GM23338 (cell line): ENCODE measurements around the gene GJC1. TPM values are rescaled to one million over a fixed set of nuclear protein-coding genes. Genes with fewer than 3 reads are reported as not detected.

Source experiments
- ATAC-seq: fragments of 200-7000 bp; cut with Tn5 transposase; 3 replicates; pipeline ENCODE4 v1.9.1; 2020
- DNase-seq: peaks from one replicate; pipeline ENCODE4 v3.0.0-alpha.2; 2015; ENCODE audit warnings: low spot score
- H2AFZ ChIP-seq: fragments of 200-600 bp; sonication (generic); 2 replicates; pipeline ENCODE4 v1.8.0; 2016; ENCODE audit warnings: antibody characterized with exemption, mild to moderate bottlenecking, moderate library complexity
- H3F3A ChIP-seq: fragments of 200-600 bp; sonication (generic); replicated peaks from 2 replicates; pipeline ENCODE4 v1.8.0; 2017; ENCODE audit warnings: antibody characterized with exemption, mixed run types, low read depth
- H3K27ac ChIP-seq: fragments of 200-600 bp; sonication (generic); 2 replicates; pipeline ENCODE4 v1.6.1; 2016; ENCODE audit warnings: low read depth
- H3K27me3 ChIP-seq: fragments of 200-600 bp; sonication (generic); 2 replicates; pipeline ENCODE4 v1.8.0; 2016; ENCODE audit warnings: mild to moderate bottlenecking, mixed run types, moderate library complexity; ENCODE audit not compliant: insufficient read depth
- H3K36me3 ChIP-seq: fragments of 200-600 bp; sonication (generic); 2 replicates; pipeline ENCODE4 v1.8.0; 2016; ENCODE audit warnings: mild to moderate bottlenecking; ENCODE audit not compliant: insufficient read depth
- H3K4me1 ChIP-seq: fragments of 200-600 bp; sonication (generic); 2 replicates; pipeline ENCODE4 v1.8.0; 2016; ENCODE audit warnings: mild to moderate bottlenecking, moderate library complexity; ENCODE audit not compliant: insufficient read depth
- H3K4me2 ChIP-seq: fragments of 200-600 bp; sonication (generic); 2 replicates; pipeline ENCODE4 v1.7.1; 2017; ENCODE audit warnings: mixed run types
- H3K4me3 ChIP-seq: fragments of 200-600 bp; sonication (generic); 2 replicates; pipeline ENCODE4 v1.6.1; 2016; ENCODE audit warnings: mixed run types
- H3K79me2 ChIP-seq: fragments of 200-600 bp; sonication (generic); replicated peaks from 2 replicates; pipeline ENCODE4 v1.8.0; 2017; ENCODE audit warnings: mild to moderate bottlenecking; ENCODE audit not compliant: insufficient read depth
- H3K9me2 ChIP-seq: fragments of 200-600 bp; sonication (generic); 2 replicates; pipeline ENCODE4 v1.8.0; 2017; ENCODE audit not compliant: insufficient read depth
- H4K20me1 ChIP-seq: fragments of 200-600 bp; sonication (generic); replicated peaks from 2 replicates; pipeline ENCODE4 v1.8.0; 2017; ENCODE audit warnings: mild to moderate bottlenecking; ENCODE audit not compliant: insufficient read depth
- H3K27ac Mint-ChIP-seq: 2 replicates; pipeline ENCODE4 v1.8.0; 2020; ENCODE audit warnings: inconsistent platforms, mild to moderate bottlenecking, moderate library complexity, mixed read lengths
- H3K27me3 Mint-ChIP-seq: 3 replicates; pipeline ENCODE4 v1.8.0; 2022; ENCODE audit warnings: low read depth, mild to moderate bottlenecking, moderate library complexity, mixed read lengths, inconsistent platforms; ENCODE audit not compliant: insufficient read depth, poor library complexity
- H3K36me3 Mint-ChIP-seq: 3 replicates; pipeline ENCODE4 v1.8.0; 2021; ENCODE audit warnings: low read depth, mild to moderate bottlenecking, inconsistent platforms, moderate library complexity, mixed read lengths
- H3K4me1 Mint-ChIP-seq: 3 replicates; pipeline ENCODE4 v1.8.0; 2020; ENCODE audit warnings: mild to moderate bottlenecking, inconsistent platforms, mixed read lengths
- H3K4me3 Mint-ChIP-seq: 3 replicates; pipeline ENCODE4 v1.8.0; 2021; ENCODE audit warnings: moderate library complexity, mild to moderate bottlenecking, inconsistent platforms, mixed read lengths
- H3K9me3 Mint-ChIP-seq: 3 replicates; pipeline ENCODE4 v1.8.0; 2020; ENCODE audit warnings: moderate library complexity, mild to moderate bottlenecking, inconsistent platforms, mixed read lengths
- CREB1 ChIP-seq: fragments of 250-450 bp; sonication (Bioruptor Pico); IDR thresholded peaks from 2 replicates; pipeline ENCODE4 v1.5.0; 2020; ENCODE audit warnings: low read depth, mild to moderate bottlenecking, moderate library complexity
- EZH2 ChIP-seq: fragments of 200-600 bp; sonication (generic); IDR thresholded peaks from one replicate; pipeline ENCODE4 v1.8.0; 2017; ENCODE audit warnings: antibody characterized with exemption, mild to moderate bottlenecking, low read depth; ENCODE audit not compliant: unreplicated experiment
- EZH2phosphoT487 ChIP-seq: fragments of 200-600 bp; sonication (generic); IDR thresholded peaks from one replicate; pipeline ENCODE4 v1.8.1; 2018; ENCODE audit warnings: antibody characterized with exemption; ENCODE audit not compliant: unreplicated experiment
- JUNB ChIP-seq: IDR thresholded peaks from one replicate; pipeline ENCODE4 v1.6.1; 2016; ENCODE audit warnings: antibody characterized with exemption; ENCODE audit not compliant: unreplicated experiment
- NANOG ChIP-seq: IDR thresholded peaks from 2 replicates; pipeline ENCODE4 v1.6.1; 2016; ENCODE audit warnings: antibody characterized with exemption, borderline replicate concordance
- POLR2AphosphoS5 ChIP-seq: IDR thresholded peaks from 2 replicates; pipeline ENCODE4 v1.6.1; 2016; ENCODE audit warnings: antibody characterized with exemption, low read depth
- STAT1 ChIP-seq: IDR thresholded peaks from one replicate; pipeline ENCODE4 v1.6.1; 2016; ENCODE audit warnings: antibody characterized with exemption; ENCODE audit not compliant: unreplicated experiment
- ZNF114 ChIP-seq: fragments of 250-450 bp; sonication (Bioruptor Pico); IDR thresholded peaks from 2 replicates; pipeline ENCODE4 v1.5.0; 2020; ENCODE audit warnings: mild to moderate bottlenecking, moderate library complexity
- ZNF331 ChIP-seq: fragments of 250-450 bp; sonication (Bioruptor Pico); IDR thresholded peaks from 2 replicates; pipeline ENCODE4 v1.5.0; 2020; ENCODE audit warnings: low read depth, mild to moderate bottlenecking, moderate library complexity
- ZNF462 ChIP-seq: fragments of 250-450 bp; sonication (Bioruptor Pico); IDR thresholded peaks from 2 replicates; pipeline ENCODE4 v1.5.0; 2020; ENCODE audit warnings: mild to moderate bottlenecking, moderate library complexity
- polyA plus RNA-seq: library from polyadenylated mRNA; unstranded; fragments of >200 nt; fragmentation: Nextera tagmentation; extraction: Ambion mirVana; gene quantifications from 2 replicates; pipeline ENCODE4 v1.2.1, GENCODE V29; 2016
- total RNA-seq: library from RNA; depleted of rRNA; stranded (reverse); fragments of >200 nt; shearing (Covaris generic); gene quantifications from 2 replicates; pipeline ENCODE4 v1.2.3, GENCODE V29; 2014

The GJC1 gene
- total and polyA plus RNA-seq, 2 experiments from 2014 or later: 34.7 to 99.2 TPM

DNA sequence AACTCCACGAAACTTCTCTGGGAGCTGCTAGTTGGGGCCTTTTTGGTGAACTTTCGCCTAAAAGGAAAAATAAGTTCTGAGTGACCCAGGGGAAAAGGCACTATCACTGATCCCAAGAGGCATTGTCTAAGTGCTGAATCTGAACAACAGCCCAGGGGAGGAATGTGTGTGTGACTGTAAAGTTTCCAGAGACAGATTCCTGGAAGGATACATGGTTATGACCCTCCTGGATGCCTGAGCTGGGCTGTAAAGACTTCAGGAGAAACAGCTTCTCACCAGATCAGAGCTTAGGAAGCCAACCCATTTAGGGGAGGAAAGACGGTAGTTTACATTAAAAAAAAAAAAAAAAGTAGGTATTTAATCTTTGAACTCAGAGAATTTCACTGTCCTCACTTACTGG, 37.8 kb upstream of the GJC1 start (continued):
- no peak for TF ChIP-seq ZNF462
- no peak for TF ChIP-seq CREB1
- TF ChIP-seq ZNF114: no peak
- TF ChIP-seq JUNB: no peak
- no peak for TF ChIP-seq POLR2AphosphoS5
- TF ChIP-seq EZH2: no peak
- TF ChIP-seq ZNF331 (CRISPR knock-in tag): no peak
- no peak for TF ChIP-seq STAT1
- no peak for TF ChIP-seq EZH2phosphoT487
- TF ChIP-seq NANOG: no peak

DNA sequence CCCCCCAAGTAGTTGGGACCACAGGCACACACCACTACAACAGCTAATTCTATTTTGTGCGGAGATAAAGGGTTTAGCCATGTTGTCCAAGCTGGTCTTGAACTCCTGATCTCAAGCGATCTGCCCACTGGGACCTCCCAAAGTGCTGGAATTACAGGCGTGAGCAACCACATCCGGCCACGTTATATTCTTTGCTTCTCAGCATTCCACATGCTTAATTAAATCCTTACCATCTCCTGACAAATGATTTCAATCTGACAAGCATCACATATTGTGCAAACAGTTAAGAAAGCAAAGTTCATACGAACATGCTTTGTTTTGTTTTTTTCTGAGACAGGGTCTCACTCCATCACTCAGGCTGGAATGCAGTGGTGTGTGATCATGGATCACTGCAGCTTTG, 35.8 kb upstream of the GJC1 start:
- no peaks in the 10 kb centered on the region for H3K79me2 ChIP-seq
- no peak overlapping the region for H3K4me2 ChIP-seq
- no peaks in the 10 kb centered on the region for H3K9me3 Mint-ChIP-seq
- no peak overlapping the region for H3K4me3 ChIP-seq
- no peak overlapping the region for H2AFZ ChIP-seq
- H3K27ac Mint-ChIP-seq: no peak overlapping the region
- no peaks in the 10 kb centered on the region for H3K4me1 ChIP-seq
- no peaks in the 10 kb centered on the region for H3K27me3 ChIP-seq
- peak overlapping the region; percentile 56; the same call in 1 of the 2 replicates for H3K27ac ChIP-seq
- H3K4me1 Mint-ChIP-seq: no peaks in the 10 kb centered on the region
- peaks cover 2% of the 10 kb centered on the region for H3K27me3 Mint-ChIP-seq
- peaks cover 22% of the 10 kb centered on the region for H3F3A ChIP-seq
- H3K4me3 Mint-ChIP-seq: no peak overlapping the region
- DNase-seq: no peak
- H4K20me1 ChIP-seq: peaks cover 13% of the 10 kb centered on the region
- peaks cover 69% of the 10 kb centered on the region for H3K36me3 Mint-ChIP-seq
- ATAC-seq: no peak
- peaks cover 39% of the 10 kb centered on the region for H3K36me3 ChIP-seq
- H3K9me2 ChIP-seq: no peaks in the 10 kb centered on the region
- TF ChIP-seq ZNF462: no peak
